Activated effector memory CD4-positive, alpha-beta T cell treated with anti-CD3 and anti-CD28 coated beads, Interleukin-2, amount 50 U/mL, for 16 hours (primary cell): ENCODE results near the gene PLCH1.

ENCODE experiments used
- DNase-seq: peaks from one replicate; pipeline ENCODE4 v3.0.0-alpha.2; 2020

Gene PLCH1

GRCh38 chr3:155682426-155683343 lies 62.2 kb downstream of the PLCH1 start:
- DNase-seq, result no peak

GRCh38 chr3:155676252-155676981 lies 68.5 kb downstream of the PLCH1 start:
- DNase-seq, result no peak

- no peak for DNase-seq
Observed at GRCh38 chr3:155675094-155675493, 69.8 kb downstream of the PLCH1 start.

GRCh38 chr3:155673421-155673820 lies 71.5 kb downstream of the PLCH1 start:
- no peak for DNase-seq

- DNase-seq, result no peak
Observed at GRCh38 chr3:155670335-155670734, 74.5 kb downstream of the PLCH1 start.

GRCh38 chr3:155667988-155668387 lies 76.9 kb downstream of the PLCH1 start:
- DNase-seq, result no peak

DNA sequence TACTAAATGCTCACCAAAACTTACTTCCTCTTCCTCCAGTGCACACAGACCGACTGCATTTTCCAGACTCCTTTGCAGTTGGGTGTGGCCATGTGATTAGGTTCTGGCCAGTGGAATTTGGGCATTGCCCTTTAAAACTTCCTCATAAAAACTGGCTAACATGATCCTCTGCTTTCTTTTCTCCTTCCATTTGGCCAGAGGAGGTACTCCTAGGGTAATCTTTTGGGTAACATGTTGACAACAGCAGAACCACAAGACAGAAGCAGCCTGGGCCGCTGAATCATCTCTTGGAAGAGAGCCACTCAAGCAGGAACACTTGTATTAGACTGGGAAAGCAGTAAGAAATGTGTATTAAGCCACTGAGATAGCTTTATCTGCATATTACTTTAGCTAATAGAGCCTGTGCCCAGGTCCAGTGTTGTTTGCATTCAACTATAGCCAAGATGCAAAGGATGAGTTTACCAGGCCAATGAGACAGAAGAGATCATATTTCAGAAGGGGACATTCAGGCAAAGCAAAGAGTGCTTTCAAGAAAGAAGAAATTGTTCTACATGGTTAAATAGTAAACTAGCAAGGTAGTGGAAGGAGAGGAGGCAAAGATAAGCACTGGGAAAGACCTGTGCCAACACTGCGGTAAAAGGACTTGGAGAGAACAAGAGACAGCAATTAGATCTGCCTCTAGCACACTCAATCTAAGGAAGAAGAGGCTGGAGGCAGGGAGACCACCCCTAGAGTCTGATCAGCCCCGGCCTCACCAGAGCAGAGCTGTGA lies 79.8 kb downstream of the PLCH1 start:
- DNase-seq, result no peak

GRCh38 chr3:155663467-155664212 lies 81.2 kb downstream of the PLCH1 start:
- DNase-seq, result no peak

DNA sequence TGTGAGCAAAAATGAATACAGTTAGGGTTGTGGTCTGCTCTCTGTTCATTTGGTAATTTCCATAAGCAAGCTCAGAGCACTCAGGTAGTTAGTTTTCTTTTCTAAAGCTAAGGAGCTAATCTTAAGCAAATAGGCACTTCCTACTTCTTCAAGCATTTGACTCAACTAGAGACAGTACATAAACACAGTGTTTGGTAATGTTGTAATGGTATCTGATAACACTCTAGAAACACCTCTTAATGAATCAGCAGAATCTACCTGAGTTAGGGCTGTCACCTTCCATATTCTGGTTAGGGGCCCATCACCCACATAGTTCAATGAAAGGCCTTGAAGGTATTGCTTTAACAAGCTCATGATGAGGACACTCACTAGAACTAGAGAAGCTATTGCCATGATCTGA lies 83.1 kb downstream of the PLCH1 start:
- DNase-seq, result no peak

GRCh38 chr3:155661042-155661441 lies 83.8 kb downstream of the PLCH1 start:
- DNase-seq, result no peak

GRCh38 chr3:155658671-155659261 lies 86.1 kb downstream of the PLCH1 start:
- DNase-seq, result no peak

- DNase-seq, result no peak
Observed at GRCh38 chr3:155658006-155658405, 86.9 kb downstream of the PLCH1 start.

GRCh38 chr3:155657161-155657560 lies 87.7 kb downstream of the PLCH1 start:
- no peak for DNase-seq

- DNase-seq, result no peak
Observed at GRCh38 chr3:155656466-155656865, 88.4 kb downstream of the PLCH1 start.

DNA sequence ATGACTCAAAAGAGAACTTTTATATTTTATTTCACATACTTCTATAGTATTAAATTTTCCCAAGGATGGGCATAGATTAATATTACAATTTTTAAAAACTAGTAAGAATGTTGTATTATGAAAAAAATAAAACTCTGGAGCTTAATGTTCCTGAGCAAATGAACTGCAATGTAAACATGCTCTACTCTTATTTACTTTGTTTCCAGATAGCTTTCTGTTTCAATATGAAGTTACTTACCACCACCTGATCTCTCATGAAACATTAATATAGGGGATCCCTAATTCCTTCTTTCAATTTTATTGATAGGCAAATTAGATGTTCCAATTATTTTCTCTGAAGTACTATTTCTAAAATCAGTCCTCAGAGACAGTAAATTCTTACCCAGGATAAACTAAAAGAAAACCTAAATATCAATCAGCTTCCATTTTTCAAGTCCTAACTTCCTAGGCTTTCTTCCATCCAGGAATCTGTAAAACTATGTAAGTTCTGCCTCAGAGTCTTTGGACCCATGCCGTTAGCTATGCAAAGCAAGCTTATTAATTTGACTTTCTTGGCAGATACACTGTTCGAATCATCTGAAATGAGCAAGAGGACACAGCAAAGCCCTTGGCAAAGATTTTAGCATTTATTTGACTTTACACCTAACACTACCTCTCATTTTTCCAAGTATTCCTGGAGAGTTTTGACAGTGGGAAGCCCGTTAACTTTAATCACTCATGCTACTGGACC lies 93.2 kb downstream of the PLCH1 start:
- no peak for DNase-seq

DNA sequence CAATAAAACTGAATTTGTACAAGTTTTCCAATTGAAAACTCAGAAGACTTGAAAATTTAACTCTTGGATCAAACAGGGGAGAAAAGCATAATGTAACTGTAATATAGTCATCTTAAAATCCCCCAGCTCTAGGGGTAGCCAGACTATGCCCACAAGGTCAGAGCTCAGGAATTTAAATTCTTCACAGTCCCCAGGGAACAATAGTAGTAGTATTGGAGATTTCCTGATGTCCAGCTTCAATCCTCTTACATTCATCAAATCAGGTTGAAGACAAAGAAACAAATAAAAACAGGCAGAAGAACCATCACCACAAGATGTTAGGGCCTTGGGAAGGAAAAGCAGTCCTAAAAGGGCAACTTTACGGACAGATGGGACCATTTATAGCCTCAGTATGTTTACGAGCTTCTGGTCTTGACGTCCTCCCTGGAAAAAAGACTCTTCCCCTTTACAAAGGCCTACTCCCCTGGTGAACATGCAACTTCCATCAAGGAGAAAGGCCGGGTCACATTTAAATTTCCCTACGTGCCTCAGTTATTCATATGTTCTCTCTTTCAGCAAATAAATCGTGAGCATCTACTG lies 96.8 kb downstream of the PLCH1 start:
- DNase-seq, result no peak

- no peak for DNase-seq
Observed at GRCh38 chr3:155647206-155647605, 97.7 kb downstream of the PLCH1 start.

GRCh38 chr3:155646669-155647068 lies 98.2 kb downstream of the PLCH1 start:
- no peak for DNase-seq

- no peak for DNase-seq
Observed at GRCh38 chr3:155646128-155646527, 98.7 kb downstream of the PLCH1 start.

DNA sequence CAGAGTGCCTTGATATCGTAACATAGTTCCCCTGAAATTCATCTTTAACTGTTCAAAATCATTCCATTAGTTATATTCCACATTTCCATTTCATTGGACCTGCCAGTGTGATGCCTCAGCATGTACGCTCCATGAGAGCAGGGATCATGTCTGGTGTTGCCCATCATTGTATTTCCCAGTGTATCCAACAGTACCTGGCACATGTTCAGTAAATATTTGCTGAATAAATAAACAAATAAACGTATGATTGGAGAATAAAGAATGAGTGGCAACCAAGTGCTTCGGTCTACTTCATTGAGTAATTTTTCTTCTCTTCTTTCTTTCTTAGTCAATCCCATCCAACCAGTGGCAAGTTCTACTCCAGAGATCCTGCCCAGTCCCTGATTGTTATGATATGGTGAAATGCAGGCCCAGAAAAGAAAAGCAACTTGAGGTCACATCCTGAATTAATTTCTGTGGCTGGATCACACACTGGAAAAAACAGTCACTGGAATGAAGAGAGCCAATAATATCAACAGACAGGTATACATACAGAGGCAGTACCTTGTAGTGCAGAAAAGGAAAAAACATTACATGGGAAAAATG lies 101.2 kb downstream of the PLCH1 start:
- no peak for DNase-seq

GRCh38 chr3:155641956-155642355 lies 102.9 kb downstream of the PLCH1 start:
- DNase-seq, result no peak
